ENCODE results near the gene WRAP53. TPM values are rescaled to one million over a fixed set of nuclear protein-coding genes. Genes with fewer than 3 reads are reported as not detected.

The WRAP53 gene
- total and polyA plus RNA-seq, 4 experiments from 2014 or later, result 9.8 to 13.1 (median 12.2) TPM

Other genes starting within 250 kb of the WRAP53 start
- 1 to 10 TPM; 2.7 to 3.3 TPM for gene FGF11, start 249.0 kb upstream of the WRAP53 start, total RNA-seq
- under 1 TPM in 1 of 2 donors, not detected in 1; 0.14 TPM for gene FGF11, start 249.0 kb upstream of the WRAP53 start, polyA plus RNA-seq
- 1 to 10 TPM; 9.1 to 9.5 TPM for gene CHRNB1, start 243.4 kb upstream of the WRAP53 start, total RNA-seq
- gene CHRNB1, start 243.4 kb upstream of the WRAP53 start, polyA plus RNA-seq, result 10 to 100 TPM; 24.1 to 29.2 TPM
- gene ZBTB4, start 208.8 kb upstream of the WRAP53 start, total RNA-seq, result 10 to 100 TPM; 75.2 to 75.7 TPM
- 10 to 100 TPM in 1 of 2 donors, 1 to 10 TPM in 1; 4.6 to 21.2 TPM for gene ZBTB4, start 208.8 kb upstream of the WRAP53 start, polyA plus RNA-seq
- not detected for gene SLC35G6, start 207.0 kb upstream of the WRAP53 start, total RNA-seq
- not detected for gene SLC35G6, start 207.0 kb upstream of the WRAP53 start, polyA plus RNA-seq
- gene POLR2A, start 204.1 kb upstream of the WRAP53 start, total RNA-seq, result 100 to 1,000 TPM; 178 to 191 TPM
- 10 to 100 TPM in 1 of 2 donors, 1 to 10 TPM in 1; 8.6 to 76.2 TPM for gene POLR2A, start 204.1 kb upstream of the WRAP53 start, polyA plus RNA-seq
- 10 to 100 TPM; 45.1 to 52.2 TPM for gene TNFSF12, start 139.4 kb upstream of the WRAP53 start, total RNA-seq
- 10 to 100 TPM; 45.8 to 72.8 TPM for gene TNFSF12, start 139.4 kb upstream of the WRAP53 start, polyA plus RNA-seq
- gene TNFSF13, start 129.7 kb upstream of the WRAP53 start, total RNA-seq, result 1 to 10 TPM; 2.9 to 3.8 TPM
- gene TNFSF13, start 129.7 kb upstream of the WRAP53 start, polyA plus RNA-seq, result under 1 TPM in 1 of 2 donors, not detected in 1; 0.68 TPM
- gene SENP3, start 126.6 kb upstream of the WRAP53 start, total RNA-seq, result 10 to 100 TPM; 37.7 to 40.1 TPM
- 10 to 100 TPM; 13.1 to 15.5 TPM for gene SENP3, start 126.6 kb upstream of the WRAP53 start, polyA plus RNA-seq
- gene CD68, start 108.8 kb upstream of the WRAP53 start, total RNA-seq, result 10 to 100 TPM; 19.8 to 20.9 TPM
- gene CD68, start 108.8 kb upstream of the WRAP53 start, polyA plus RNA-seq, result under 1 TPM in 1 of 2 donors, not detected in 1; 0.59 TPM
- gene MPDU1, start 104.6 kb upstream of the WRAP53 start, total RNA-seq, result 10 to 100 TPM; 23.8 to 25.0 TPM
- 10 to 100 TPM; 41.7 to 50.1 TPM for gene MPDU1, start 104.6 kb upstream of the WRAP53 start, polyA plus RNA-seq
- gene SOX15, start 98.4 kb upstream of the WRAP53 start, total RNA-seq, result 1 to 10 TPM; 1.0 to 1.1 TPM
- not detected for gene SOX15, start 98.4 kb upstream of the WRAP53 start, polyA plus RNA-seq
- 10 to 100 TPM; 44.1 to 46.6 TPM for gene FXR2, start 73.6 kb upstream of the WRAP53 start, total RNA-seq
- gene FXR2, start 73.6 kb upstream of the WRAP53 start, polyA plus RNA-seq, result 10 to 100 TPM in 1 of 2 donors, 1 to 10 TPM in 1; 9.2 to 18.6 TPM
- 10 to 100 TPM; 65.8 to 76.9 TPM for gene SAT2, start 60.7 kb upstream of the WRAP53 start, total RNA-seq
- 10 to 100 TPM; 27.0 to 50.8 TPM for gene SAT2, start 60.7 kb upstream of the WRAP53 start, polyA plus RNA-seq
- gene SHBG, start 58.3 kb upstream of the WRAP53 start, total RNA-seq, result not detected
- gene SHBG, start 58.3 kb upstream of the WRAP53 start, polyA plus RNA-seq, result not detected
- gene ATP1B2, start 37.6 kb upstream of the WRAP53 start, total RNA-seq, result under 1 TPM; 0.22 to 0.52 TPM
- gene ATP1B2, start 37.6 kb upstream of the WRAP53 start, polyA plus RNA-seq, result not detected
- gene TP53, start 987 bp upstream of the WRAP53 start, total RNA-seq, result 10 to 100 TPM; 89.1 to 97.4 TPM
- gene TP53, start 987 bp upstream of the WRAP53 start, polyA plus RNA-seq, result 10 to 100 TPM; 15.9 to 35.3 TPM
- under 1 TPM; 0.09 to 0.11 TPM for gene EFNB3, start 16.7 kb downstream of the WRAP53 start, total RNA-seq
- not detected for gene EFNB3, start 16.7 kb downstream of the WRAP53 start, polyA plus RNA-seq
- not detected for gene DNAH2, start 29.3 kb downstream of the WRAP53 start, total RNA-seq
- gene DNAH2, start 29.3 kb downstream of the WRAP53 start, polyA plus RNA-seq, result not detected
- gene KDM6B, start 145.7 kb downstream of the WRAP53 start, total RNA-seq, result 100 to 1,000 TPM; 119 to 129 TPM
- gene KDM6B, start 145.7 kb downstream of the WRAP53 start, polyA plus RNA-seq, result 1 to 10 TPM in 1 of 2 donors, not detected in 1; 1.7 TPM
- gene TMEM88, start 166.6 kb downstream of the WRAP53 start, total RNA-seq, result 1 to 10 TPM; 6.2 to 7.9 TPM
- gene TMEM88, start 166.6 kb downstream of the WRAP53 start, polyA plus RNA-seq, result not detected
- gene NAA38, start 169.1 kb downstream of the WRAP53 start, total RNA-seq, result 10 to 100 TPM; 23.1 to 25.8 TPM
- 100 to 1,000 TPM; 139 to 149 TPM for gene NAA38, start 169.1 kb downstream of the WRAP53 start, polyA plus RNA-seq
- gene CYB5D1, start 169.5 kb downstream of the WRAP53 start, total RNA-seq, result 10 to 100 TPM in 1 of 2 experiments, 1 to 10 TPM in 1; 8.7 to 11.4 TPM
- 1 to 10 TPM; 5.1 to 5.2 TPM for gene CYB5D1, start 169.5 kb downstream of the WRAP53 start, polyA plus RNA-seq
- 100 to 1,000 TPM; 274 to 287 TPM for gene CHD3, start 200.3 kb downstream of the WRAP53 start, total RNA-seq
- 10 to 100 TPM in 1 of 2 donors, under 1 TPM in 1; 0.84 to 24.4 TPM for gene CHD3, start 200.3 kb downstream of the WRAP53 start, polyA plus RNA-seq
- gene RNF227, start 227.8 kb downstream of the WRAP53 start, total RNA-seq, result 1 to 10 TPM; 6.7 to 7.4 TPM
- gene RNF227, start 227.8 kb downstream of the WRAP53 start, polyA plus RNA-seq, result 1 to 10 TPM; 2.3 to 3.6 TPM
- 10 to 100 TPM; 13.4 to 14.4 TPM for gene KCNAB3, start 241.4 kb downstream of the WRAP53 start, total RNA-seq
- gene KCNAB3, start 241.4 kb downstream of the WRAP53 start, polyA plus RNA-seq, result under 1 TPM in 1 of 2 donors, not detected in 1; 0.53 TPM
- gene TRAPPC1, start 243.5 kb downstream of the WRAP53 start, total RNA-seq, result 100 to 1,000 TPM; 116 TPM
- 100 to 1,000 TPM; 239 to 240 TPM for gene TRAPPC1, start 243.5 kb downstream of the WRAP53 start, polyA plus RNA-seq
- gene CNTROB, start 243.7 kb downstream of the WRAP53 start, total RNA-seq, result 10 to 100 TPM; 29.7 to 30.1 TPM
- gene CNTROB, start 243.7 kb downstream of the WRAP53 start, polyA plus RNA-seq, result 10 to 100 TPM in 1 of 2 donors, 1 to 10 TPM in 1; 3.9 to 12.6 TPM

Data from CD4-positive, alpha-beta memory T cell (primary cell).